HG02759 (cell line): ENCODE data around the gene SLC39A11.

Experiments
- ATAC-seq: cut with Tn5 transposase; IDR thresholded peaks from one replicate; pipeline ENCODE4 v1.9.1; 2021; ENCODE audit warnings: mild to moderate bottlenecking, moderate library complexity; ENCODE audit not compliant: unreplicated experiment

The SLC39A11 gene

DNA sequence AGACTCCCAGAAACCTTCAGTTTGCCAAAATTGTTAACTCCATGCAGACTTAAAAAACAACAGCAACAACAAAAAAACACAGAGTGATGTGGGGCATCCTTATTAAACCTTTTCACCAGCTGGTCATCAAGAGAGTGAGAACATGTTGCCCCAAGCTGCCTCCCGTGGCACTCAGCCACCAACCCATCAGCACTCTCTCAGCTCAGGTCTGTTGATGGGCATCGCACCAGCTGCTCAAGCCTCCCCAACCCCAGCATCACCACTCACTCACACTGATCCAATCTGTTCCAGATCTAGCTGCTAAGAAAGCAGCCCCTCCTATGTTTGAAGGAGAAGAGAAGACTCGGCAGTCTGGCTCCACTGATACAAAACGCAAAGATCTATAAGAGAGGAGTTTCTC, 46.8 kb downstream of the SLC39A11 start:
- ATAC-seq: no peak

DNA sequence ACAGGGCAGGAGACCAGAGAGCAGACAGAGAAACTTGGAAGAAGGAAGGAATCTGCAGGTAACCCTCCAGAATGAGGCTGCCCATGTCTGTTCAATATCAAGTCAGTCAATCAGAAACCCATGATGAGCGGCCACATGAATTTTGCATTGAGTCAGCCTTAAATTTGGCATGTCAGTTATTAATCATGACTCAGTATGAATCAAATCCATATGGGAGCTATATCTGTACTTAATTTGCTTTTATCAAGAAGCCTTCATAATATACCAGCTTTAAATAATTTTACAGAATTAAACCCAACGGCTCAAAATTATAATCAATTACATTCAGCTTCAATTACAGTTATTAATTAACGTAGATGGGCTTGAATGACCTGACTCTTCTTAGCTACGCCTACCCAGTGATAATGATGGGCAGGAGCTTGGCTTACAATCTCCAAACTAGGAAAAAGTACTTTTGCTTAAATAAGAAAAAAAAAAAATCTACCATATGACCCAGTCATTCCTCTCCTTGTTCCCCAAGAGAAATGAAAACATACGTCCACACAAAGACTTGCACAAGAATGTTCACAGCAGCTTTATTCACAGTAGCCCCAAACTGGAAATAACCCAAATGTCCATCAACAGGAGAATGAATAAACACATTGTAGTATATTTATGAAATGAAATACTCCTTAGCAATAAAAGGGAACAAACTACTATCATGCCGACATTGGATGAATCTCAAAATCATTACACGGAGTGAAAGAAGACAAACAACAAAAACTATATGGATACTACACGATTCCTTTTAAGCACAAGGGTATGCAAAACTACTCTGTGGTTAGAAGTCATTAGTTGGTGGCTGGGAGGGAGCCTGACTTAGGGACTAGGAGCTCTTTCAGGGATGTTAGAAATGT, 48.6 kb downstream of the SLC39A11 start:
- no peak for ATAC-seq

DNA sequence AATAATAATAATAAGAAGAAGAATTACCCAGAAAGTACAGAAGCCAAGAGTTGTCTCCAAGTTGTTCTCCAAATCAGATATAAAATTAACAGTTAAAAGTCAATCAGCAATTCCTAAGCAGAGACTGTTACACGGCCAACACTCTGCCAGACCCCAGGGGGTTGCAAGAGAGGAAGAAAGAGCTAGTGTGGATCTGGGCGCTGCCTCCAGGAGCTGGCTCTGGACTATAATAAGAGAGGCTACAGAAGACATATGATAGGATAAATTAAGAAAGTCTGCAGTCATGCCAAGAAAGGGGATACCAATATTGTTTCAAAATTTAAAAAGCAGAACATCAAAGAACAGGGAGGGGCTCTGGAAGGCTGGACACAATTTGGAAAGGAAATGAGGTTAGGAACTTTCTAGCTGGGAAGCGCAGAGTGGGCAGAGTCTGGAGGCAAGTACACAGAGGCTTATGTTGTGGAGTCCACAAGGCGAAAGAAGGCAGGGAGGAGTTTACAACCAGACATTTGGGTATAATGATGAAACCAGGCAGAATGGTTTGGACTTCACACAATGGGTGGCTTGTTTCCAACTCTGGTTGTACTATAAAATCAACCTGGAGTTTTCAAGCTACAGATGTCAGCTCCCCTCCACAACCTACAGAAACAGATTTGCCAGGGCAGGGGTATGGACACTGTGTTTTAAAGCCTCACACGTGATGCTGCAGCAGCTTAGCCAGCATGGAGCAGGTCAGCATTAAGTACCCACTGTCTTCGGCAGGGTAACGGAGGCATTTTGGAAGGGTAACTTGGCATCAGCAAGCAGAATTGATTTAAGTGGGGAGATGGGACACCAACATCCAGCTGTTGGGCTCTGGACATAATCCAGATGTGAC, 49.4 kb downstream of the SLC39A11 start:
- no peak for ATAC-seq

DNA sequence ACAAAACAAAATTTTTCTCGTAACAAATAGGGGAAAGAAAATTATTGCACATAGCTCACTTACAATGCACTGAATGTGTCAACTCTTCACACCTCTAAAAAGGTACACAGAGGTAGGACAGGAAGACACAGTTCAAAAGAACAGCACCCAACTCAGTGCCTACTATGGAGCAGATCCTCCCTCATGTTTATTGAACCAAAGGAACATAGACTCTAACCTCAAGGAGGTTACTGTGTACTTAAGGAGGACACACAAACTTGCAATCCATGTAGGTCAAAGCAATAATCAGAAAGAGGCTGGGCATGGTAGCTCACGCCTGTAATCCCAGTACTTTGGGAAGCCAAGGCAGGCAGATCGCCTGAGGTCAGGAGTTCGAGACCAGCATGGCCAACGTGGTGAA, 50.3 kb downstream of the SLC39A11 start:
- no peak for ATAC-seq

DNA sequence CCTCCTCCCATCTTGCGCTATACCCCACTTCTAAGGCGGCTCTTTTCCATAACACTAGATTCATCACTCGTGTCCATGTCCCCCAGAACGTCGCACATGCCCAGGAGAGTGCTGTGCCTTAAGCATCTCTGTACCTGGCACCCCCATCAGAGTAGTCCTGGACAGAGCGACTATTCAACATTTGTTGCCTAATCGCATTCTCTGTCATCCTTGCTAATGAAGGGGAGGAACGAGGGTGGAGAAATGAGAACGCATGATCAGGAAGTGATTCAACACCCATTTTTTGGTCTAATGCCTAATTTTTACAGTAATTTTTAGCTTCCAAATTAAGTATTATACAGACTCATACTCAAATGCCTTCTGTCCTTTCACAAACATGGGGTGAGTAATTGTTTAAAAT, 53.2 kb downstream of the SLC39A11 start:
- no peak for ATAC-seq

DNA sequence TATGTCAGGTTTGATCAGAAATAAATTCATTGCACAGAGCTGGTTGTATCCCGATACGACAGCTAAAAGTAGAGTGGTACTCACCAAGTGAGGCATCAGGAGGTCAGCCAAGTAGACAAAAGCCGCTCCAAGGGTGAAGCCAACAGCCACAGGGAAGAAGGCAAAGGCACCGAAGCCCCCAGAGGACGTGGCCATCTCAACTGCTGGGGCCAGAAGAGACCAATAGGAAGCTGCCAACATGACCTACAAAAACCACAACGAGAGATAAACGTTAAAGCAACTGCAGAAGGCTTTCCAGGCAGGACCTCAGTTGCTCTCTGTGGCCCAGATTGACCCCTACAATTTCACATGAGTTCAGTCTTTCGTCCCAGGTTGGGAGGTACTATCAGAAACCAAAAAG, 61.0 kb downstream of the SLC39A11 start:
- ATAC-seq: no peak

DNA sequence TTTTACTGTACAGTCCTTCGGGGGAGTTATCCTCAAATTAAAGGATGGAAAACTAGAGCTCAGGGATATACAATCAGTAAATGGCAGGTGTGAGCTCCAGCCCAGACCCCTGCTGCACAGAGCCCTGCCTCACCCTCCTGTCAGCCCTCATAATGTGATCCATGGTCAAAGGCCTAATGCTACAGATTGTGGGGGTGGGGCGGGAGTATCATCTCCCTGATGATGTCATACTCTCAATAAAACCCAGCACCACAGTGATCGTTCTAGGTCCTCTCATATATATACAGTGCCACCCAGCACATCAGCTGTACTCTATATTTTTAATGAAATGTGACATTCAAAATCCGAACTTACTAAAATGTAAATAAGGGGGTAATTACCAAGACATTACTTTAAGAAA, 61.5 kb downstream of the SLC39A11 start:
- no peak for ATAC-seq

DNA sequence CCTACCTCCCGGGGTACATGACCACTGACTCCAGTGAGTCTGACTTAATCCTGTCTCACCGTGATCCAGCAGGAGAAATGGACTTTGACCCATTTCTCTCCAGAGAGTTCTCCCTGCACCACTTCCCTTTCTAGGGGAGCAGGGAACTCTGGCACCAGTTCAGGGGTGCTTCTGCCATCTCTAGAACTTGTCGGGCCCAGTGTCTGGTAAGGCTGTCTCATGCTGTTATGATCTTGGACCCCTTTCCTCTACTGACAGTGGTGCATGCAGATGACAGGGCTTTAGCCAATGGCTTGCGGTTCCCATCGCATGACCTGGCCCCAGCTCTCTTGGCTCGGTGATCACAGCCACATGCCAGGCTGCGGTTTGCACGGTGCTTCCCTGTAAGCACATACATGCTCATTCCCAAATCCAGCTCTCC, 62.0 kb downstream of the SLC39A11 start:
- ATAC-seq: no peak

DNA sequence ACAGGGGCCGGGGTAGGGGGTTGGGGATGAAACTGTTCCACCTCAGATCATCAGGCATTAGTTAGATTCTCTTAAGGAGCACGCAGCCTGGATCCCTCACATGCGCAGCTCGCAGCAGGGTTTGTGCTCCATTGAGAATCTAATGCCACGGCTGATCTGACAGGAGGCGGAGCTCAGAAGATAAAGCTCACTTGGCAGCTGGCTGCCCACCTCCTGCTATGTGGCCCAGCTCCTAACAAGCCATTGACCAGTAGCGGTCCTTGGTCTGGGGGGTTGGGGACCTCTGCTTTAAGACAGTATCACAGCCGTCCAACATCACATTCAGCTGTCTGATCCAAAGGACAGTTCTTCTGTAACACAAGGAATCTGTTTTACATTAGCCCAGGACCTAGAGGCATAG, 62.5 kb downstream of the SLC39A11 start:
- ATAC-seq: no peak

DNA sequence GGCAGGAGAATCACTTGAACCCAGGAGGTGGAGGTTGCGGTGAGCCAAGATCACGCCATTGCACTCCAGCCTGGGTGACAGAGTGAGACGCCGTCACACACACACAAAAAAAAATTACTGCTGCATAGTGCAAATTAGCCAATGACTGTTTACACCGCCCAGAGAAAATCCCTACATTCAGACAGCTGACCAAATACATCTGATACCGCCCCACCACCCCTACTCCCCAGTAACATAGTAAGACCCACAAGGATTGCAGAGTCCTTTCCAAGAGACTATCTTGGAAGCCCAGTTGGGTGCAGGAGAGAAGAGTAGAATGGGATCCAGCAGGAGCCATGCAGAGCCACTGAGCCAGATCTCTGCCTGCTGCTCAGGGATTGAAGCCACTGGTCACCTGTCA, 63.5 kb downstream of the SLC39A11 start:
- no peak for ATAC-seq

DNA sequence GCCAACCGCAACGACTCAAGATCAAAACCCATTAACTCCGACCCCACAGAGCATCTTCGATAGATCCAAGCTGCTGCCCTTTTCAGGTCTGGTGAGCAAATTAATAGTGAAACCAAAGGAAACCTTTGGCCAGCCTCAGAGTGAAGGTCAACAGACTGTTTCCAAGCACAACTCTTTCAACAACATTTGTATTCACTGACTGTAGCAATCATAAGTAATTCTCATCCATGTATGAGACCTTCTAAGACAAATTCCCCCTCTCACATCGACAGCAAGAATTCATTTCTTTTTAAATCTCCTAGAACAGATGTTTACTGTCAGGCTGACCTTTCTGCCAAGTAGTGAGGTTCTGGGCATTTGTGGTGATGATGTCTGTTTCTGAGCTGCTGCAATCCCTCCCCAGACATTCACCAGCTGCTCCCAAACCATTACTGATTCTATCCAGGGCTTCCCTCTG, 64.2 kb downstream of the SLC39A11 start:
- ATAC-seq: no peak

DNA sequence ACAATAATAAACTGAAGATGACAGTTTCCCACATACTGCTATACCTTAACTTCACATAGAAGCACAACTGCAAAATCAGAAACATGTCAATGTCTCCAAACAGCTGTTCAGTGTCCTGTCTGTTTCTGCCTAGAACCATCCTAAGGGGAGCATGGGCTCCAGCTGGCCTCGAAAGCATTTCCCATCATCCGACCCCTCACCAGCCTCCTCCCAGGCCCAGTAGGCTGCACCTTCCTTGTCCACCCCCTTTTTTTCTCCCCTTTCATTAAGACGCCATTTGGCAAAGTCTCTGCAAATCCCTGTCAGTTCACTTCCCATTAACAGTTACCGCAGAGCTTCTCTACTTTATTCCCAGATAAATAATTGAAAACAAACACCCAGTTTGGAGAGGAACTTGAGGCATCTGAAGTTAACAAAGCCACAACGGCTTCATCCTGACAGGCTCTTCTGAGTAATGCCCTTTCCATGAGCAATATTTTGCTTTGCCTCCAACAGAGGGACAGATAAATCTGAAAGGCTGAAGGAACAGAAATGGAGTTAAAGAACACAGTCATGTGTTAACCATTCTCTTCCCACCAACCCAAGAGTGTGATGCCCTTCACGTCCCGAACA, 65.3 kb downstream of the SLC39A11 start:
- ATAC-seq: no peak

DNA sequence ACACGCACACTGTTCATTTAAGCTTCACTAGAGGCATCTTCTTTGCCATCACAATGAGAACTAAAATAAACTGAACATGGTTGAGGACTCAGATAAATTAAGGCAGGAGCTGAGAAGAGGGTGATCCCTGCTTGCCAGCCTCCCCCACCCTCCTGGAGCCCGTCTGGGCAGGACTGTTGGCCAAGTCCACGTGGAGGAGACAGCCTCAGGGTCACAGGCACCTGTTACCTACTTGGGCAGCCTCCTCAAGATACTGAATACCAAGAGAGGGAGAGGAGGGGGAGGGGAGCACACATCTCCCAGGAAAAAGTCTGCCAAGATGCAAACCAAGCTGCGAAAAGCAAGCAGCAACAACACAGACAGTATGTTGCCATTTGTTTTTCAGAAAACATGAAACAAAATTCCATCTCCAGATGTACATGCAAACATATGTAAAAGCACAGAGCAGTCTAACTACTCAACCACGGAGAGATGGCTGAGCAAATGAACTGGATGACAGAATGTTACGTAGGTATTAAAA, 67.4 kb downstream of the SLC39A11 start:
- ATAC-seq: no peak

DNA sequence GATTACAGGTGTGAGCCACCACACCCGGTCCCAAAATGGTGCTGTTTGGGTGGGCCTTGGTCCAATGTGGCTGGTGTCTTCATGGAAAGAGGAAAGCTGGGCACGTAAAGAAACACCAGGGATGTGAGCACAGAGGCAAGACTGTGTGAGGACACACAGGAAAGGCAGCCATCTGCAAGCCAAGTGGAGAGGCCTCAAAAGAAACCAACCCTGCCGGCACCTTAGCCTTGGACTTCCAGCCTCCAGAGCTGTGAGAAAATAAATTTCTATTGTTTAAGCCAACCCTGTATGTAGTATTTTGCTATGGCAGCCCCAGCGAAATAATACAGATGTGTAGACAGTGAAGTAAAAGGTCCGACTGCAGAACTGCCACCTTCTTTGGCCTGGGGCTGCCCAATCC, 68.7 kb downstream of the SLC39A11 start:
- ATAC-seq: no peak

DNA sequence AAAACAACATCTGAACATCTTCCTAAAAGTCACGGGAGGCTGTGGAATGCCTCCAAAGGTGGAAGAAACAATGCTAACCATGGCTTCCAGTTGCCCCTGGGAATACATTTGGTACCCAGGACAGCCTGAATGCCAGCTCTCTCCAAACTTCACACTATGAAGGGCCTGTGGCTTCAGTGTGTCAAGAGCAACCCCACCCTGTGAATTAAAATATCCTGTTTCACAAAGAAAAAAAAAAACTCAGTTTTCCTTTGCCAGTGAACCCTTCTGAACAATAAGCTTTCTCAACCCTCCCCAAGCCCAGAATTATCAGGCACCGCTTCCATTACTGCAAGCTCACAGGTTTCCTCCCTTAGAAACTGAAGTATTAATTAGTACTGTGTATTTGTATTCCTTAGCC, 69.8 kb downstream of the SLC39A11 start:
- ATAC-seq: no peak

DNA sequence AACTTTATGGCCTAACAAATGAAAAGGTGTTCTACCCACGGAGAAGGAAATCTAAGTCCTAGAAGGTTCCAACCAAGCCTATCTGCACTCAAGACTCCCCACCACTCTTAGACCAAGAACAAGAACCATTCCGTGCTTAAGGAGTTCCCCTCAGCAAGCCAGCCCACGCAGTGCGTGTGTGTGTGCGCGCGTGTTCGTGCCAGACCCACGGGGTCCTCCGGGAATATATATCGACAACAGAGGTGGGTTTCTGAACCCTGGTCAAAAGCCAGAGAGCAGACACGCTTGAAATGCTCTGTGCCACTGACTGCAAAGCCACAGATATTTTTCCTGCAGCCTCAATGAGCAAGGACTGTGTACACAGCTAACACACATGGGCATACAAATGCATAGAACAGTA, 70.7 kb downstream of the SLC39A11 start:
- ATAC-seq: no peak

DNA sequence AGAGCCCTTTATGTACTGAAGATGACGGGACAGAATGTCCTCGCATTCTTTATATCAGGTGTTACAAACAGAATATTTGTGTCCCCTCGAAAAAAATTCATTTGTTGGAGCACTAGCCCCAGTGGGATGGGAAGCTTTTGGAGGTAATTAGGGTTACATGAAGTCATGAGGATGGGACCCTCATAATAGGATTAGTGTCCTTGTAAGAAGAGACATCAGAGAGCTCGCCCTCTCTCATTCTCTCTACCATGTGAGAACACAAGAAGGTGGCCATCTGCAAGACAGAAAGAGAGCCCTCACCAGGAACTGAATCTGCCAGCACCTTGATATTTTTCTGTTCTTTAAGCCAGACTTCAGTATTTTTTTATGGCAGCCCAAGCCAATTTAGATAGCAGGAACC, 72.4 kb downstream of the SLC39A11 start:
- ATAC-seq: no peak

DNA sequence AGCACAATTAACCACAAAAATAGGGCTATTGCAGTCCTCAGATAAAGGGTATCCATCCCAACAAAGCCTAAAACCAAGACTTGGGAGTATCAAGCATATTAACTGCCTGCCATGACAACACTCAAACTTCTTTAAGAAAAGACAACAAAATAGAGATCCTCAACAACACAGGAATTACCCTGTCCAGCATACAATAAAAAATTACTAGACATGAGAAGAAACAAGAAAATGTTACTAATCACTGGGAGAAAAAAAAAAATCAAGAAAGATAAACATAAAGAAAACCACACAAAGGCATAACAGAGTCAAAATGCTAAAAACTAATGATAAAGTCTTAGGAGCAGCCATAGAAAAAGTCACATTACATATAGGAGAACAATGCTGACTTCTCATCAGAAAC, 73.9 kb downstream of the SLC39A11 start:
- no peak for ATAC-seq

DNA sequence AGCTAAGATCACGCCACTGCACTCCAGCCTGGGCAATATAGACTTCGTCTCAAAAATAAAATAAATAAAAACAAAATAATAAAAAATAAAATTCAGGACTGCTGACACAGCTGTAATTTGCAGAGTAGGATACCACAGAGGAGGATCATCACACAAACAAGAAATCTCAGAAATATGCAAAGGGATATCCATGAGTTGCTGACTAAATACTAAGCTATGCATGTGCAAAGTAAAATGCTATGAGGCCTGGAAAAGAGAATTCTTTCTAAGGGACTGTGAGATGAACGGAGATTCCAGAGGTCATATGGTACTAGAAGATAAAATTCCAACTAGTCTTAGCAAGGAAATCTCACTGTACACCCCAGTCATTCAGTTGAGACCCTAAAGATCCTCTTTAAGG, 74.8 kb downstream of the SLC39A11 start:
- ATAC-seq: no peak

DNA sequence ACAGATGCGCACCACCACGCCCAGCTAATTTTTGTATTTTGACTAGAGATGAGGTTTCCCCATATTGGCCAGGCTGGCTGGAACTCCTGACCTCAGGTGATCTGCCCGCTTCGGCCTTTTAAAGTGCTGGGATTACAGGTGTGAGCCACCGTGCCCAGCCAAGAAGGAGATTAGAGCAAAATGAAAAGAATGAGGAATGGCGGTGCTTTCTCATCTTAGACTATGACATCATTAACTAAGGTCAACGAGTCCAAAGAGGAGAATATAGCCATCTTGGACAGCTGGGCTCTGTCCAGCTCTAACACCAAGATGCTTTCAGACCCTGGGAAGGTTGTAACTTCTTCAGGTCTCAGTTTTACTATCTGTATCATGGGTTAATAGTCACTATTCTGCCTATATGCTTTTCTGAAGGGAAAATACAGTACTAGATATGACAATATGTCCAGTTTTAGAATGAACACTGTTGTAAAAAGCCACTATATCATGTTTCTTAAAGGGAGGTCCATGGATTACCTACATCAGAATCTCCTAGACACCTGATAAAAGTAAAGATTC, 76.7 kb downstream of the SLC39A11 start:
- no peak for ATAC-seq
